Natural killer cell (primary cell): ENCODE results near the gene M1AP. TPM values are rescaled to one million over a fixed set of nuclear protein-coding genes. Genes with fewer than 3 reads are reported as not detected.

ENCODE experiments used
- ATAC-seq, 3 donors: fragments of 150-1000 bp in 2 of 3; fragments of 200-7000 bp in 1 of 3; cut with Tn5 transposase; 1 replicate in 1 of 3; 2 replicates in 2 of 3; pipeline ENCODE4 v1.10.0; 2021; ENCODE audit warnings: mild to moderate bottlenecking in 2 of 3, moderate library complexity in 2 of 3
- DNase-seq, 2 donors: peaks; one replicate each; pipeline versions ENCODE4 v3.0.0 to v3.0.0-alpha.2; 2013 to 2021; ENCODE audit warnings: mixed read lengths in 1 of 2
- H3K27ac ChIP-seq: one replicate; pipeline ENCODE4 v1.5.1; 2013; ENCODE audit warnings: mild to moderate bottlenecking, low read length
- H3K27me3 ChIP-seq: one replicate; pipeline ENCODE4 v1.6.1; 2013; ENCODE audit warnings: low read length; ENCODE audit not compliant: control insufficient read depth, insufficient read depth
- H3K36me3 ChIP-seq: one replicate; pipeline ENCODE4 v1.6.1; 2013; ENCODE audit warnings: low read length; ENCODE audit not compliant: control insufficient read depth, insufficient read depth
- H3K4me1 ChIP-seq: one replicate; pipeline ENCODE4 v1.6.1; 2013; ENCODE audit warnings: low read length; ENCODE audit not compliant: control insufficient read depth, insufficient read depth
- H3K4me3 ChIP-seq: one replicate; pipeline ENCODE4 v1.5.1; 2013; ENCODE audit warnings: low read length
- H3K9me3 ChIP-seq: one replicate; pipeline ENCODE4 v1.6.1; 2013; ENCODE audit warnings: low read length; ENCODE audit not compliant: control insufficient read depth, insufficient read depth
- H3K27ac Mint-ChIP-seq, 2 donors: one replicate each; pipeline ENCODE4 v1.8.0; 2022; ENCODE audit warnings: mild to moderate bottlenecking in 2 of 2, mixed read lengths in 2 of 2, moderate library complexity in 1 of 2
- H3K27me3 Mint-ChIP-seq, 2 donors: one replicate each; pipeline ENCODE4 v1.8.0; 2022; ENCODE audit warnings: low read depth in 2 of 2, mixed read lengths in 2 of 2
- H3K36me3 Mint-ChIP-seq: one replicate; pipeline ENCODE4 v1.8.0; 2022; ENCODE audit warnings: mixed read lengths
- H3K4me1 Mint-ChIP-seq, 2 donors: one replicate each; pipeline ENCODE4 v1.8.0; 2022; ENCODE audit warnings: mixed read lengths in 2 of 2
- H3K4me3 Mint-ChIP-seq: one replicate; pipeline ENCODE4 v1.8.0; 2022; ENCODE audit warnings: mild to moderate bottlenecking, moderate library complexity, mixed read lengths
- H3K9me3 Mint-ChIP-seq, 2 donors: one replicate each; pipeline ENCODE4 v1.8.0; 2022; ENCODE audit warnings: mixed read lengths in 2 of 2
- WGBS: methylation state at CpG from one replicate; pipeline ENCODE4 v1.1.7; 2013; ENCODE audit warnings: missing lambda C conversion rate; ENCODE audit not compliant: insufficient coverage; 5-methylcytosine and 5-hydroxymethylcytosine counted together
- intact Hi-C: fragments of 100-400 bp; cut with micrococcal nuclease; formaldehyde crosslinking; loops from one replicate; pipeline ENCODE4 v1.14.2; 2022
- total RNA-seq, 4 donors: library from RNA; stranded (reverse); fragments of 120-200 nt in 1 of 4; gene quantifications; one replicate each; pipeline versions ENCODE4 v1.2.3 to v1.2.4, GENCODE V29; 2013 to 2022
- TF ChIP-seq, protein P1 (sequence below): fragments of 200-600 bp; IDR thresholded peaks from one replicate; pipeline ENCODE4 v1.8.0; 2022; ENCODE audit warnings: antibody characterized with exemption

M1AP gene
- total RNA-seq, 3 donors from 2014 or later (not counting 1 experiment from before 2014, with no cell fraction given), result not detected

- DNase-seq (no peak), ATAC-seq (no peak)
- no peaks in the 10 kb centered on the region for H3K36me3 Mint-ChIP-seq
- H3K27me3 ChIP-seq, result no peaks in the 10 kb centered on the region
- H3K9me3 Mint-ChIP-seq, result no peaks in the 10 kb centered on the region
- TF ChIP-seq, protein P1, sequence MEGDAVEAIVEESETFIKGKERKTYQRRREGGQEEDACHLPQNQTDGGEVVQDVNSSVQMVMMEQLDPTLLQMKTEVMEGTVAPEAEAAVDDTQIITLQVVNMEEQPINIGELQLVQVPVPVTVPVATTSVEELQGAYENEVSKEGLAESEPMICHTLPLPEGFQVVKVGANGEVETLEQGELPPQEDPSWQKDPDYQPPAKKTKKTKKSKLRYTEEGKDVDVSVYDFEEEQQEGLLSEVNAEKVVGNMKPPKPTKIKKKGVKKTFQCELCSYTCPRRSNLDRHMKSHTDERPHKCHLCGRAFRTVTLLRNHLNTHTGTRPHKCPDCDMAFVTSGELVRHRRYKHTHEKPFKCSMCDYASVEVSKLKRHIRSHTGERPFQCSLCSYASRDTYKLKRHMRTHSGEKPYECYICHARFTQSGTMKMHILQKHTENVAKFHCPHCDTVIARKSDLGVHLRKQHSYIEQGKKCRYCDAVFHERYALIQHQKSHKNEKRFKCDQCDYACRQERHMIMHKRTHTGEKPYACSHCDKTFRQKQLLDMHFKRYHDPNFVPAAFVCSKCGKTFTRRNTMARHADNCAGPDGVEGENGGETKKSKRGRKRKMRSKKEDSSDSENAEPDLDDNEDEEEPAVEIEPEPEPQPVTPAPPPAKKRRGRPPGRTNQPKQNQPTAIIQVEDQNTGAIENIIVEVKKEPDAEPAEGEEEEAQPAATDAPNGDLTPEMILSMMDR, result no peak
- no peak overlapping the region for H3K4me3 ChIP-seq
- no peak overlapping the region for H3K27ac ChIP-seq
- WGBS, result 96% methylated on average over 4 of the region's 4 CpGs
- H3K36me3 ChIP-seq, result no peaks in the 10 kb centered on the region
- H3K4me1 Mint-ChIP-seq, result peaks cover 13 to 15% of the 10 kb centered on the region in 2 donors
- H3K27ac Mint-ChIP-seq, result no peak overlapping the region
- H3K27me3 Mint-ChIP-seq, result peaks cover 9 to 10% of the 10 kb centered on the region in 2 donors
- no peak overlapping the region for H3K4me3 Mint-ChIP-seq
- no peaks in the 10 kb centered on the region for H3K4me1 ChIP-seq
- H3K9me3 ChIP-seq, result no peaks in the 10 kb centered on the region
- intact Hi-C loops, result no loop called here
Measured at GRCh38 chr2:74575320-74575719, 72.8 kb downstream of the M1AP start.

DNA sequence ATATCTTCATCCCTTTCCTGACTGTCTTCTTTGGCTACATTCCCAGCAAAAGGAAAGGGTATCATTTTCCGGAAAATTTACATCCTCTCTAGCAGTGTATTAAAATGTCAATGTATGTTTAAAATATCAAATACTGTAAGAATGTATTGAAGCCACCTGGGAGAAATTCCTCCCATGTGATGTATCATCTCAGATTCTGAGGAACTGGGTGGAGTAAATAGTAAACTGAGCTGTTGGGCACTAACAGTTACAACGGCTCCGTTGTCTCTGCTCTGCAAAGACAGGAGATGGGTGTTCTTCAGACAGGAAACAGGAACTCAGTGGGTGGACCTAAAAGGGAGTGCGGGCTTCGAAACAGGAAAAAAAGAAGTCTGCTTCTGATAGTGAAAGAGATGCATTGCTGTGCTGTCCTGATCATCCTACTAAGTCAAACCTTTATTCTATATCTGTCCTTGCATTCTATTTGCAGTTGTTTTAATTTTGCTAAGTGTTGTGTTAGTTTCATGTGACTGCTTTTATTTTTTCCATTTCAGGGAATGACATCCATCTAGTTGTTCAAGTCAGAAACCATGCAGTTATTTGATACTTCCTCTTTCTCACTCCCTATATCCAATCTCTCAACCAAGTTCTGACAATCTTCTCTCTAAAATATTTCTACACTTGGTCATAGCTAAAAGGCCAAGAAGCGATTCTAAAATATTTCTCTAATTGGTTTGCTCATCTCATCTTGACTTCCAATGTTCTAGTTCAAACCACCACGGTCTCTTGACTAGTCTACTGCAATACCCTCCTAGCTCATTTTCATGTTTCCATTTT lies 74.2 kb downstream of the M1AP start:
- peak overlapping the region; percentile 49 for H3K27ac ChIP-seq
- no peaks in the 10 kb centered on the region for H3K9me3 ChIP-seq
- Mint-ChIP-seq H3K27me3 (peaks cover 10% of the 10 kb centered on the region in 2 donors), H3K9me3 (no peaks in the 10 kb centered on the region), H3K4me3 (peak overlapping the region; percentile 67), H3K27ac (peak overlapping the region; percentile 53 to 75), H3K36me3 (no peaks in the 10 kb centered on the region), H3K4me1 (peaks cover 13 to 15% of the 10 kb centered on the region in 2 donors)
- no peaks in the 10 kb centered on the region for H3K36me3 ChIP-seq
- ATAC-seq, result peak in 2 of 3 donors; percentile 44 to 61
- intact Hi-C loops, result no loop called here
- WGBS, result 27% methylated on average over 6 of the region's 7 CpGs
- peak in 1 of 2 donors; percentile 62 for DNase-seq
- H3K27me3 ChIP-seq, result no peaks in the 10 kb centered on the region
- no peak overlapping the region for H3K4me3 ChIP-seq
- no peaks in the 10 kb centered on the region for H3K4me1 ChIP-seq
- TF ChIP-seq, protein P1, result no peak

DNA sequence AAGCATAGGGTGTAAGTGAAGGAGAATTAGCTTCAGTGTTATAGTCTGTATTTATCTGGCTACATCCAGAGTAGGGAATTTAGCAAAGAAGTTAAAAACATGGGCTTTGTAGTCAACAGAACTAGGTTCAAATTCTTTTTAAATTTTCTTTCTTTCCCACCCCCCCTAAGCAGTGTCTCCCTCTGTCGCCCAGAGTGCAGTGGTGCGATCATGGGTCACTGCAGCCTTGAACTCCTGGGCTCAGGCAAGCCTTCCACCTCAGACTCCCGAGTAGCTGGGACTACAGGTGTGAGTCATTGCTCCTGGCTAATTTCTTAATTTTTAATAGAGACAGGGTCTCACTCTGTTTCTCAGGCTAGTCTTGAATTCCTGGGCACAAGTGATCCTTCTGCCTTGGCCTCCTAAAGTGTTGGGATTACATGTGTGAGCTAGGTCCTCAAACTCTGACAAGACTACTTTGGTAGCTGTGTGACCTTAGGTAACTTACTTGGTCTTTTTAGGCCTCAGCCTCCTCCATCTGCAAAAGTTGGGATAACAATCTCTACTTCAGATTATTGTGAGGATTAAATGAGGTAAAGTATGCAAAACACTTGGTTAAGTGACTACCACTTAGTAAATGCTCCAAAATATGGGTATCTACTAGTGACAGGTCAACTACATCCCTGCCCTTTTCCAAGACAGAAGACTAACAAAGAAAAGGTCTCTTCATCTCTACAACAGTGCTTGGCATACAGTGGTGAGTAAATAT lies 75.8 kb downstream of the M1AP start:
- H3K9me3 ChIP-seq, result no peaks in the 10 kb centered on the region
- no peak overlapping the region for H3K4me3 Mint-ChIP-seq
- no peak overlapping the region for H3K27ac ChIP-seq
- H3K27ac Mint-ChIP-seq, result no peak overlapping the region
- H3K27me3 ChIP-seq, result no peaks in the 10 kb centered on the region
- H3K4me3 ChIP-seq, result no peak overlapping the region
- H3K36me3 ChIP-seq, result no peaks in the 10 kb centered on the region
- no peak for DNase-seq
- intact Hi-C loops, result no loop called here
- TF ChIP-seq, protein P1, result no peak
- H3K4me1 ChIP-seq, result no peaks in the 10 kb centered on the region
- WGBS, result 87% methylated on average over 3 of the region's 3 CpGs
- H3K27me3 Mint-ChIP-seq, result peaks cover 18% of the 10 kb centered on the region in 2 donors
- H3K9me3 Mint-ChIP-seq, result no peaks in the 10 kb centered on the region
- H3K4me1 Mint-ChIP-seq, result peaks cover 13 to 15% of the 10 kb centered on the region in 2 donors
- ATAC-seq, result no peak
- no peaks in the 10 kb centered on the region for H3K36me3 Mint-ChIP-seq
